Fibroblast of mammary gland (primary cell): ENCODE measurements around the gene TEX14.
"Not testable (repeated sequence)": the region's sequence is repeated elsewhere in the genome, so short reads cannot be mapped to it uniquely, and the experiment has no call there.

Experiments
- DNase-seq: peaks from one replicate; pipeline ENCODE4 v3.0.0-alpha.2; 2010; ENCODE audit warnings: low read depth
- H3K4me3 ChIP-seq: 2 replicates; pipeline ENCODE4 v1.5.1; 2011; ENCODE audit warnings: low read depth, mild to moderate bottlenecking, low read length, moderate library complexity; ENCODE audit not compliant: control insufficient read depth
- TF ChIP-seq, protein P1 (sequence below): conservative IDR thresholded peaks from 2 replicates; pipeline ENCODE4 v1.5.1; 2011; ENCODE audit warnings: low read depth, low read length, inconsistent platforms; ENCODE audit not compliant: control insufficient read depth, insufficient read depth

TEX14 gene

GRCh38 chr17:58590377-58590776, 101.5 kb downstream of the TEX14 start:
- no peak overlapping the region for H3K4me3 ChIP-seq
- no peak for DNase-seq
- TF ChIP-seq, protein P1, sequence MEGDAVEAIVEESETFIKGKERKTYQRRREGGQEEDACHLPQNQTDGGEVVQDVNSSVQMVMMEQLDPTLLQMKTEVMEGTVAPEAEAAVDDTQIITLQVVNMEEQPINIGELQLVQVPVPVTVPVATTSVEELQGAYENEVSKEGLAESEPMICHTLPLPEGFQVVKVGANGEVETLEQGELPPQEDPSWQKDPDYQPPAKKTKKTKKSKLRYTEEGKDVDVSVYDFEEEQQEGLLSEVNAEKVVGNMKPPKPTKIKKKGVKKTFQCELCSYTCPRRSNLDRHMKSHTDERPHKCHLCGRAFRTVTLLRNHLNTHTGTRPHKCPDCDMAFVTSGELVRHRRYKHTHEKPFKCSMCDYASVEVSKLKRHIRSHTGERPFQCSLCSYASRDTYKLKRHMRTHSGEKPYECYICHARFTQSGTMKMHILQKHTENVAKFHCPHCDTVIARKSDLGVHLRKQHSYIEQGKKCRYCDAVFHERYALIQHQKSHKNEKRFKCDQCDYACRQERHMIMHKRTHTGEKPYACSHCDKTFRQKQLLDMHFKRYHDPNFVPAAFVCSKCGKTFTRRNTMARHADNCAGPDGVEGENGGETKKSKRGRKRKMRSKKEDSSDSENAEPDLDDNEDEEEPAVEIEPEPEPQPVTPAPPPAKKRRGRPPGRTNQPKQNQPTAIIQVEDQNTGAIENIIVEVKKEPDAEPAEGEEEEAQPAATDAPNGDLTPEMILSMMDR, result no peak

DNA sequence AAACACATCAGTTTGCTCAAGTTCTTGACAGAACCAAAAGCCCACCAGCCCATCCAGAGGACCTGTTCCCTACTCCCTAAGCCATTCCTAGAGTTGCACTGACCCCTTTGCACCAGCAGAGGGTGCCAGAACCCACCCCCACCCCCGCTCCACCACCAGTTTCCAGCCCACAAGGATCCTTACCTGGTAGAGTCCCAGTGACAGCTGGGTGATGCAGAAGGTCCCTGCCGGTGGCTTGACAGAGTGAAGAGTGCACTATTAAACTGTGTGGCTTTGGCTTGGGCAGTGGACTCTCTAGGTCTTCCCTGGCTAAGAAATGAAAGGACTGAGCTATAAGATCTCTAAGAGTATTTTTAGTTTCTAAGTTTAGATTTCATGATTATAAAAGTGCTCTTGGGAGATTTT, 104.1 kb downstream of the TEX14 start:
- H3K4me3 ChIP-seq, result no peak overlapping the region
- DNase-seq, result peak; percentile 28
- TF ChIP-seq, protein P1, result peak; percentile 95

GRCh38 chr17:58586009-58586644, 105.7 kb downstream of the TEX14 start:
- H3K4me3 ChIP-seq, result no peak overlapping the region
- DNase-seq, result no peak
- TF ChIP-seq, protein P1, result no peak

GRCh38 chr17:58585554-58585953, 106.3 kb downstream of the TEX14 start:
- no peak for DNase-seq
- TF ChIP-seq, protein P1, result no peak
- no peak overlapping the region for H3K4me3 ChIP-seq

GRCh38 chr17:58583486-58583885, 108.4 kb downstream of the TEX14 start:
- DNase-seq, result no peak
- TF ChIP-seq, protein P1, result no peak

GRCh38 chr17:58582718-58583117, 109.1 kb downstream of the TEX14 start:
- not testable (repeated sequence) for H3K4me3 ChIP-seq, DNase-seq

More at GRCh38 chr17:58583486-58583885, 108.4 kb downstream of the TEX14 start:
- H3K4me3 ChIP-seq, result no peak overlapping the region

- no peak overlapping the region for H3K4me3 ChIP-seq
- DNase-seq, result no peak
- TF ChIP-seq, protein P1, result no peak
Observed at GRCh38 chr17:58580671-58581070, 111.2 kb downstream of the TEX14 start.
